ENCODE measurements around the gene CLN5.

Gene CLN5

GRCh38 chr13:76991432-76991795 lies 467 bp upstream of the CLN5 start:
- TF ChIP-seq CTCF (IDR thresholded peaks at IDR 0.05; ENCODE audit: low read depth, low read length) = no peak
- in situ Hi-C loops (cut with HindIII; ENCODE audit: low sequenced_read_pairs) = no loop called here

GRCh38 chr13:76992548-76993001 lies 694 bp downstream of the CLN5 start:
- no peak for TF ChIP-seq CTCF (IDR thresholded peaks at IDR 0.05; ENCODE audit: low read depth, low read length)
- H3K4me3 ChIP-seq (ENCODE audit: low read depth, low read length) = peak overlapping the region; percentile 84
- DNase-seq (ENCODE audit: low read depth, low spot score) = peak; percentile 20
- in situ Hi-C loops (cut with HindIII; ENCODE audit: low sequenced_read_pairs) = no loop called here

More at GRCh38 chr13:76991432-76991795, 467 bp upstream of the CLN5 start:
- DNase-seq (ENCODE audit: low read depth, low spot score) = no peak
- H3K4me3 ChIP-seq (ENCODE audit: low read depth, low read length) = peak overlapping the region; percentile 84

GRCh38 chr13:76993021-76993420 lies 1.1 kb downstream of the CLN5 start:
- H3K4me3 ChIP-seq (ENCODE audit: low read depth, low read length) = peak overlapping the region; percentile 84
- TF ChIP-seq CTCF (IDR thresholded peaks at IDR 0.05; ENCODE audit: low read depth, low read length) = no peak
- DNase-seq (ENCODE audit: low read depth, low spot score) = peak; percentile 21
- in situ Hi-C loops (cut with HindIII; ENCODE audit: low sequenced_read_pairs) = no loop called here

GRCh38 chr13:76993473-76993872 lies 1.6 kb downstream of the CLN5 start:
- H3K4me3 ChIP-seq (ENCODE audit: low read depth, low read length) = no peak overlapping the region
- in situ Hi-C loops (cut with HindIII; ENCODE audit: low sequenced_read_pairs) = no loop called here
- DNase-seq (ENCODE audit: low read depth, low spot score) = no peak
- no peak for TF ChIP-seq CTCF (IDR thresholded peaks at IDR 0.05; ENCODE audit: low read depth, low read length)

GRCh38 chr13:76994281-76994680 lies 2.4 kb downstream of the CLN5 start:
- in situ Hi-C loops (cut with HindIII; ENCODE audit: low sequenced_read_pairs) = no loop called here
- H3K4me3 ChIP-seq (ENCODE audit: low read depth, low read length) = no peak overlapping the region
- TF ChIP-seq CTCF (IDR thresholded peaks at IDR 0.05; ENCODE audit: low read depth, low read length) = no peak
- no peak for DNase-seq (ENCODE audit: low read depth, low spot score)

GRCh38 chr13:77000475-77000874 lies 8.6 kb downstream of the CLN5 start:
- H3K4me3 ChIP-seq (ENCODE audit: low read depth, low read length) = no peak overlapping the region
- in situ Hi-C loops (cut with HindIII; ENCODE audit: low sequenced_read_pairs) = no loop called here
- peak; percentile 25 for DNase-seq (ENCODE audit: low read depth, low spot score)
- no peak for TF ChIP-seq CTCF (IDR thresholded peaks at IDR 0.05; ENCODE audit: low read depth, low read length)

- no peak for DNase-seq (ENCODE audit: low read depth, low spot score)
- no peak for TF ChIP-seq CTCF (IDR thresholded peaks at IDR 0.05; ENCODE audit: low read depth, low read length)
- H3K4me3 ChIP-seq (ENCODE audit: low read depth, low read length) = no peak overlapping the region
- in situ Hi-C loops (cut with HindIII; ENCODE audit: low sequenced_read_pairs) = no loop called here
These were observed 9.7 kb downstream of the CLN5 start for GRCh38 chr13:77001540-77001939.
